Upper lobe of right lung (tissue), 1 donor: ENCODE results near the gene GTF2F2. TPM values are rescaled to one million over a fixed set of nuclear protein-coding genes. Genes with fewer than 3 reads are reported as not detected.
"Not testable (repeated sequence)": the region's sequence is repeated elsewhere in the genome, so short reads cannot be mapped to it uniquely, and the experiment has no call there.

Experiments
- ATAC-seq: fragments of 200-7000 bp; cut with Tn5 transposase; one replicate; pipeline ENCODE4 v1.9.1; 2020; ENCODE audit warnings: mild to moderate bottlenecking, moderate library complexity
- DNase-seq: peaks from one replicate; pipeline ENCODE4 v3.0.0-alpha.2; 2020
- H3K27ac ChIP-seq: fragments of 200-600 bp; one replicate; pipeline ENCODE4 v1.8.0; 2022
- H3K27me3 ChIP-seq: fragments of 200-600 bp; one replicate; pipeline ENCODE4 v1.8.0; 2022; ENCODE audit warnings: mild to moderate bottlenecking
- H3K36me3 ChIP-seq: fragments of 200-600 bp; one replicate; pipeline ENCODE4 v1.8.0; 2022
- H3K4me1 ChIP-seq: fragments of 200-600 bp; one replicate; pipeline ENCODE4 v1.8.0; 2022
- H3K4me3 ChIP-seq: fragments of 200-600 bp; one replicate; pipeline ENCODE4 v1.8.0; 2022; ENCODE audit warnings: mild to moderate bottlenecking
- H3K9me3 ChIP-seq: fragments of 200-600 bp; one replicate; pipeline ENCODE4 v1.8.0; 2022
- CTCF ChIP-seq: fragments of 200-600 bp; IDR thresholded peaks from one replicate; pipeline ENCODE4 v1.8.0; 2022; ENCODE audit warnings: antibody characterized with exemption
- intact Hi-C: fragments of 100-400 bp; cut with DNase I; formaldehyde crosslinking; loops from one replicate; pipeline ENCODE4 v1.11.0; 2022
- total RNA-seq: library from RNA; stranded (reverse); fragmentation: NEBNext Ultra II Directional; extraction: Animal tissue kit (Norgen Biotek cat#: 25700); gene quantifications from one replicate; pipeline ENCODE4 v1.2.1, GENCODE V29; 2021
- donor health status: DM: no; HTN: yes; CAD: no; lungs with severe emphysema.

Gene GTF2F2
- total RNA-seq, 1 donor from 2014 or later, result 14.6 TPM

GRCh38 chr13:45184693-45185092, 64.4 kb downstream of the GTF2F2 start:
- DNase-seq (no peak), ATAC-seq (no peak)
- Histone ChIP-seq H3K9me3 (no peaks in the 10 kb centered on the region), H3K4me1 (no peaks in the 10 kb centered on the region), H3K4me3 (no peak overlapping the region), H3K27me3 (no peaks in the 10 kb centered on the region), H3K36me3 (peaks cover 4% of the 10 kb centered on the region), H3K27ac (no peak overlapping the region)
- intact Hi-C loops, result no loop called here
- TF ChIP-seq CTCF, result no peak

GRCh38 chr13:45185286-45185685, 65.0 kb downstream of the GTF2F2 start:
- no peak overlapping the region for H3K4me3 ChIP-seq
- H3K36me3 ChIP-seq, result peaks cover 4% of the 10 kb centered on the region

DNA sequence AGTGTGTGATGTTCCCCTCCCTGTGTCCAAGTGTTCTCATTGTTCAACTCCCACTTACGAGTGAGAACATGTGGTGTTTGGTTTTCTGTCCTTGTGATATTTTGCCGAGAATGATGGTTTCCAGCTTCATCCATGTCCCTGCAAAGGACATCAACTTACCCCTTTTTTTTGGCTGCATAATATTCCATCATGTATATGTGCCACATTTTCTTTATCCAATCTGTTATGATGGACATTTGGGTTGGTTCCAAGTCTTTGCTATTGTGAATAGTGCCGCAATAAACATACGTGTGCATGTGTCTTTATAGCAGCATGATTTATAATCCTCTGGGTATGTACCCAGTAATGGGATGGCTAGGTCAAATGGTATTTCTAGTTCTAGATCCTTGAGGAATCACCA, 68.8 kb downstream of the GTF2F2 start:
- ATAC-seq, H3K27me3 ChIP-seq, intact Hi-C loops, H3K36me3 ChIP-seq, H3K27ac ChIP-seq, H3K4me3 ChIP-seq, H3K4me1 ChIP-seq, DNase-seq, H3K9me3 ChIP-seq: not testable (repeated sequence)

More at GRCh38 chr13:45185286-45185685, 65.0 kb downstream of the GTF2F2 start:
- ATAC-seq (no peak), DNase-seq (no peak)
- Histone ChIP-seq H3K27ac (no peak overlapping the region), H3K4me1 (no peaks in the 10 kb centered on the region), H3K9me3 (no peaks in the 10 kb centered on the region), H3K27me3 (no peaks in the 10 kb centered on the region)
- no peak for TF ChIP-seq CTCF
- intact Hi-C loops, result no loop called here

- H3K27me3 ChIP-seq, DNase-seq, H3K27ac ChIP-seq, H3K4me3 ChIP-seq, intact Hi-C loops, H3K4me1 ChIP-seq, H3K9me3 ChIP-seq, H3K36me3 ChIP-seq: not testable (repeated sequence)
- ATAC-seq, result peak; percentile 84
Observed at GRCh38 chr13:45189511-45189910, 69.2 kb downstream of the GTF2F2 start.

DNA sequence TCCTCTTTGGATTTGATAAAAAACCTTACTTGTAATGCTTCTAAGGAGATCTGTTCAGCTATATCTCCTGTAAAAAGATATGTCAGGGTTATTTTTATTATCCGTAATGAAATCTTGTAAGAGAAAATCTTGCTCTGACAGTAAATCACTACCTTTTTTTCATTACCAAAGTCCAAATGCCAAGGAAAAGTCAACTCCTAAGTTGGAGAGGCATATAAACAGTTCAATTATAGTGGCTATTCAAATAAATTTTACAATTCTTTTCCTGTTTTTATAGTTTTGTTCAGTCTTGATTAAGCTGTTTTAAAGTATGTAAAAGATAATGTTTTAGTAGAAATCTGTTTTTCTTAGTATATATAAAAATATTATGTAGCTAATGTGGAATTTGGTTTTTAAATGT, 71.6 kb downstream of the GTF2F2 start:
- Histone ChIP-seq H3K27me3 (no peaks in the 10 kb centered on the region), H3K36me3 (no peaks in the 10 kb centered on the region), H3K4me1 (peaks cover 16% of the 10 kb centered on the region), H3K4me3 (no peak overlapping the region), H3K9me3 (no peaks in the 10 kb centered on the region), H3K27ac (no peak overlapping the region)
- ATAC-seq (no peak), DNase-seq (no peak)
- intact Hi-C loops, result no loop called here
- TF ChIP-seq CTCF, result no peak

DNA sequence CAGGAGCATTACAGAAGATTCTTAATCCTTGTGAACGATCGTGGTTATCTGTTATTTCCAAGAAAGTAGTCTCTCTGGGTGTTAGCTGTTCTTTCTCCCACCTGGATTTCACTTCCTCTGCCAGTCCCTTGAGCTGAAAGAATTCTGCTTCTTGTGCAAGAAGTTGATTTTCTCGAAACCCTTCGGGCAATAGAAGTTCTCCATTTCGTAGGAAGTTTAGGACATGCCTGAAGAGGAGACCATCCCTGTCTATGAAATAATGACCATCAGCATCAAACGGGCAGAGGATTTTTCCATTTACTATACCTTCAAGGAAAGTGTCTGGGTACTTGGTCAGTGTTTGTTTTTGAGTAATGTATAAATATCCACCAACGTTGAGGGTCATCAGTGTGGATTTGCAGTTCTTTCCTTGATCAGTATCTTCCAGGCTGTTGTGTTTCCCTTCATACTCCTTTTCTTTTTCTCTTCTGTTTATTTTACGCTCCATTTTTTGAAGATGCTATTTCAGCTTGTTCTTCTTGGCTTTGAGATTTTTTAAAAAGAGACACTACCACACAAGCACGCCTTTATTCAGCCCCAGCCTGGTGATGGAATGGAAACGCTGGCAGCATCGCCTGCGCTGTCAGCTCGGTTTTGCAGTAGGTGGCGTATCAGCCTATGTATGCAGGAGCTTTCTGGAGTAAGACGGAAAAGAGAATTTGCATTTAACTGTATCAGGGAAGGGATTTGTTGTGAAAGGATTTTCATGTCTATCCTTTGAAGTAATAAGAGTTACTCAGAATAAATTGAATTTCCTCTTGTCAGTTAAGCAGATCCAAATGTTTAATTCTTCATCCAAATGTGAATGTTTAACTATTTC, 74.0 kb downstream of the GTF2F2 start:
- Histone ChIP-seq H3K9me3 (no peaks in the 10 kb centered on the region), H3K36me3 (no peaks in the 10 kb centered on the region), H3K27me3 (no peaks in the 10 kb centered on the region), H3K4me3 (no peak overlapping the region), H3K4me1 (peaks cover 16% of the 10 kb centered on the region), H3K27ac (no peak overlapping the region)
- peak; percentile 22 for TF ChIP-seq CTCF
- intact Hi-C loops, result no loop called here
- no peak for ATAC-seq
- DNase-seq, result no peak

GRCh38 chr13:45195421-45195820, 75.1 kb downstream of the GTF2F2 start:
- Histone ChIP-seq H3K27me3 (no peaks in the 10 kb centered on the region), H3K9me3 (no peaks in the 10 kb centered on the region), H3K36me3 (no peaks in the 10 kb centered on the region), H3K4me1 (peaks cover 16% of the 10 kb centered on the region), H3K4me3 (no peak overlapping the region), H3K27ac (no peak overlapping the region)
- no peak for TF ChIP-seq CTCF
- ATAC-seq (peak; percentile 41), DNase-seq (no peak)
- intact Hi-C loops, result no loop called here
